Measurements from ENCODE around the gene OR2B6. TPM values are rescaled to one million over a fixed set of nuclear protein-coding genes. Genes with fewer than 3 reads are reported as not detected.

The OR2B6 gene
- total and polyA plus RNA-seq, 2 of the 8 experiments (the other 6 are each of a cell fraction or from before 2014, with no cell fraction given) = 0.26 TPM; not detected in 1

GRCh38 chr6:27962506-27962905 is 5.5 kb downstream of the OR2B6 start (continued):
- TF ChIP-seq SIN3A (conservative IDR thresholded peaks at IDR 0.05 in 1 of 2, IDR thresholded peaks at IDR 0.05 in 1 of 2; ENCODE audit: low read depth in 1 of 2, low read length in 2 of 2) = no peak
- no peak for TF ChIP-seq ZNF274 (IDR thresholded peaks at IDR 0.05; ENCODE audit: borderline replicate concordance, extremely low read depth, low read length)
- TF ChIP-seq BACH1 (IDR thresholded peaks at IDR 0.05; ENCODE audit: low read length) = no peak
- no peak for TF ChIP-seq SUZ12 (IDR thresholded peaks at IDR 0.05; ENCODE audit: low read length)
- TF ChIP-seq CEBPB (IDR thresholded peaks at IDR 0.05; ENCODE audit: low read depth, low read length) = no peak
- TF ChIP-seq SIRT6 (IDR thresholded peaks at IDR 0.05; ENCODE audit: low read length) = no peak
- no peak for TF ChIP-seq RBBP5 (IDR thresholded peaks at IDR 0.05; ENCODE audit: borderline replicate concordance, low read depth, low read length)
- TF ChIP-seq, protein P1, sequence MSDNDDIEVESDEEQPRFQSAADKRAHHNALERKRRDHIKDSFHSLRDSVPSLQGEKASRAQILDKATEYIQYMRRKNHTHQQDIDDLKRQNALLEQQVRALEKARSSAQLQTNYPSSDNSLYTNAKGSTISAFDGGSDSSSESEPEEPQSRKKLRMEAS (IDR thresholded peaks at IDR 0.05) = no peak
- TF ChIP-seq SP4 (IDR thresholded peaks at IDR 0.05; ENCODE audit: low read length) = no peak
